K562 (cell line): ENCODE data around the gene HSPB2. TPM values are rescaled to one million over a fixed set of nuclear protein-coding genes. Genes with fewer than 3 reads are reported as not detected.

Experiments
- ARID1B ChIP-seq: fragments of 450-650 bp; IDR thresholded peaks from 2 replicates; pipeline ENCODE4 v1.6.1; 2016; ENCODE audit warnings: antibody characterized with exemption, mild to moderate bottlenecking, inconsistent platforms
- E2F3 ChIP-seq: fragments of 250-450 bp; sonication (Bioruptor Pico); IDR thresholded peaks from 2 replicates; pipeline ENCODE4 v1.4.0; 2020; ENCODE audit warnings: mild to moderate bottlenecking
- ELF4 ChIP-seq: fragments of 450-650 bp; formaldehyde crosslinking; IDR thresholded peaks from 2 replicates; pipeline ENCODE4 v1.4.0; 2022; ENCODE audit warnings: missing genetic modification characterization
- FOXM1 ChIP-seq, 2 experiments: fragments of 450-650 bp in 1 of 2; sonication (generic) in 1 of 2; formaldehyde crosslinking in 1 of 2; IDR thresholded peaks; 2 replicates each; pipeline versions ENCODE4 v1.6.1 to v1.9.0; 2017 to 2022; ENCODE audit warnings: low read depth in 2 of 2, mild to moderate bottlenecking in 2 of 2, missing genetic modification reagents in 1 of 2, moderate library complexity in 1 of 2
- HDGF ChIP-seq: fragments of 450-650 bp; IDR thresholded peaks from 2 replicates; pipeline ENCODE4 v1.6.1; 2016
- HMG20B ChIP-seq: fragments of 250-450 bp; sonication (Bioruptor Pico); IDR thresholded peaks from 2 replicates; pipeline ENCODE4 v1.5.0; 2021; ENCODE audit warnings: mild to moderate bottlenecking
- IFI16 ChIP-seq: fragments of 250-450 bp; sonication (Bioruptor Pico); IDR thresholded peaks from 2 replicates; pipeline ENCODE4 v2.1.2; 2022; ENCODE audit warnings: mild to moderate bottlenecking, inconsistent platforms
- LCOR ChIP-seq: sonication (generic); formaldehyde crosslinking; IDR thresholded peaks from 2 replicates; pipeline ENCODE4 v1.8.0; 2022; ENCODE audit warnings: mild to moderate bottlenecking, missing genetic modification reagents
- MTA1 ChIP-seq: fragments of 450-650 bp; IDR thresholded peaks from 2 replicates; pipeline ENCODE4 v1.6.1; 2017; ENCODE audit warnings: borderline replicate concordance
- NCOA4 ChIP-seq: fragments of 450-650 bp; IDR thresholded peaks from 2 replicates; pipeline ENCODE4 v1.6.1; 2018; ENCODE audit warnings: mild to moderate bottlenecking; ENCODE audit not compliant: partially characterized antibody
- NFIC ChIP-seq: fragments of 450-650 bp; IDR thresholded peaks from 2 replicates; pipeline ENCODE4 v1.6.1; 2017; ENCODE audit warnings: mild to moderate bottlenecking, inconsistent platforms
- RBM14 ChIP-seq: fragments of 200-400 bp; formaldehyde crosslinking; IDR thresholded peaks from 2 replicates; pipeline ENCODE4 v1.6.1; 2018; ENCODE audit warnings: low read depth, mild to moderate bottlenecking, low read length, moderate library complexity, borderline replicate concordance; ENCODE audit not compliant: insufficient read depth
- RBM15 ChIP-seq: fragments of 200-400 bp; formaldehyde crosslinking; IDR thresholded peaks from 2 replicates; pipeline ENCODE4 v1.6.1; 2018; ENCODE audit warnings: mild to moderate bottlenecking, low read length, moderate library complexity; ENCODE audit not compliant: insufficient read depth
- RBM25 ChIP-seq: fragments of 200-400 bp; formaldehyde crosslinking; IDR thresholded peaks from 2 replicates; pipeline ENCODE4 v1.6.1; 2018; ENCODE audit warnings: low read length, low read depth, moderate library complexity; ENCODE audit not compliant: severe bottlenecking
- SAFB2 ChIP-seq: fragments of 200-400 bp; formaldehyde crosslinking; IDR thresholded peaks from 2 replicates; pipeline ENCODE4 v1.6.1; 2018; ENCODE audit warnings: borderline replicate concordance, low read length, low read depth, moderate library complexity; ENCODE audit not compliant: severe bottlenecking
- SETDB1 ChIP-seq: IDR thresholded peaks from one replicate; pipeline ENCODE4 v1.6.1; 2012; ENCODE audit warnings: low read length, control low read depth, inconsistent platforms
- SIN3B ChIP-seq: fragments of 450-650 bp; IDR thresholded peaks from 2 replicates; pipeline ENCODE4 v1.6.1; 2017; ENCODE audit warnings: low read depth, mild to moderate bottlenecking, moderate library complexity
- SLC30A9 ChIP-seq: fragments of 250-450 bp; sonication (Bioruptor Pico); IDR thresholded peaks from 2 replicates; pipeline ENCODE4 v1.8.0; 2022; ENCODE audit warnings: mild to moderate bottlenecking, moderate library complexity
- SMAD4 ChIP-seq: fragments of 250-450 bp; sonication (Bioruptor Pico); conservative IDR thresholded peaks from 2 replicates; pipeline ENCODE4 v1.8.0; 2021; ENCODE audit warnings: inconsistent platforms, mild to moderate bottlenecking, moderate library complexity
- TSC22D4 ChIP-seq: fragments of 450-650 bp; IDR thresholded peaks from 2 replicates; pipeline ENCODE4 v1.6.1; 2016; ENCODE audit warnings: missing genetic modification characterization, missing biosample characterization, control low read depth
- ZC3H4 ChIP-seq: sonication (generic); formaldehyde crosslinking; IDR thresholded peaks from 2 replicates; pipeline ENCODE4 v1.9.0; 2021; ENCODE audit warnings: missing genetic modification reagents, borderline replicate concordance
- ZNF146 ChIP-seq: IDR thresholded peaks from one replicate; pipeline ENCODE4 v1.6.1; 2018; ENCODE audit warnings: missing compliant biosample characterization; ENCODE audit not compliant: unreplicated experiment
- ZNF384 ChIP-seq: IDR thresholded peaks from 2 replicates; pipeline ENCODE4 v1.6.1; 2012; ENCODE audit warnings: low read depth, low read length, improper control_type of control experiment
- ZNF778 ChIP-seq: fragments of 450-650 bp; formaldehyde crosslinking; IDR thresholded peaks from 2 replicates; pipeline ENCODE4 v1.4.0; 2020; ENCODE audit warnings: mild to moderate bottlenecking, moderate library complexity
- polyA plus RNA-seq, 8 experiments: library from polyadenylated mRNA; depleted of rRNA in 4 of 8; stranded (reverse) in 5 of 8; unstranded in 3 of 8; fragments of >200 nt; fragmentation: Nextera tagmentation in 2 of 8; fragmentation: Illumina TruSeq in 1 of 8; extraction: Ambion mirVana in 2 of 8; extraction: Trizol in 1 of 8; gene quantifications; 2 replicates each; pipeline versions ENCODE4 v1.2.1 to v1.2.3, GENCODE V29; 2011 to 2014; ENCODE audit warnings: inconsistent platforms in 1 of 8, missing spikeins in 1 of 8
- total RNA-seq, 7 experiments: library from RNA; depleted of rRNA in 6 of 7; stranded (reverse); fragments of >200 nt in 6 of 7; fragmentation: Illumina TruSeq in 2 of 7; extraction: Trizol in 2 of 7; gene quantifications; 2 replicates each; pipeline versions ENCODE4 v1.2.1 to v1.2.3, GENCODE V29; 2011 to 2021; ENCODE audit warnings: low replicate concordance in 1 of 7
- TF ChIP-seq, protein P1 (sequence below): sonication (generic); formaldehyde crosslinking; IDR thresholded peaks from 2 replicates; pipeline ENCODE4 v1.9.0; 2022; ENCODE audit warnings: mild to moderate bottlenecking, missing genetic modification reagents
- TF ChIP-seq, protein P2 (sequence below), 3 experiments: fragments of 200-800 bp in 1 of 3; fragments of 250-450 bp in 1 of 3; fragments of 450-650 bp in 1 of 3; sonication (Bioruptor Pico) in 1 of 3; sonication (Bioruptor generic) in 1 of 3; formaldehyde crosslinking in 1 of 3; IDR thresholded peaks; 2 replicates each; pipeline versions ENCODE4 v1.6.1 to v1.8.0; 2016 to 2022; ENCODE audit warnings: mild to moderate bottlenecking in 2 of 3, missing genetic modification characterization in 2 of 3, missing compliant biosample characterization in 1 of 3, moderate library complexity in 1 of 3

HSPB2 gene
- total and polyA plus RNA-seq, 9 of the 15 experiments (the other 6 are each of a cell fraction or from before 2014, with no cell fraction given) = 0.06 to 0.35 (median 0.11) TPM; not detected in 5

DNA sequence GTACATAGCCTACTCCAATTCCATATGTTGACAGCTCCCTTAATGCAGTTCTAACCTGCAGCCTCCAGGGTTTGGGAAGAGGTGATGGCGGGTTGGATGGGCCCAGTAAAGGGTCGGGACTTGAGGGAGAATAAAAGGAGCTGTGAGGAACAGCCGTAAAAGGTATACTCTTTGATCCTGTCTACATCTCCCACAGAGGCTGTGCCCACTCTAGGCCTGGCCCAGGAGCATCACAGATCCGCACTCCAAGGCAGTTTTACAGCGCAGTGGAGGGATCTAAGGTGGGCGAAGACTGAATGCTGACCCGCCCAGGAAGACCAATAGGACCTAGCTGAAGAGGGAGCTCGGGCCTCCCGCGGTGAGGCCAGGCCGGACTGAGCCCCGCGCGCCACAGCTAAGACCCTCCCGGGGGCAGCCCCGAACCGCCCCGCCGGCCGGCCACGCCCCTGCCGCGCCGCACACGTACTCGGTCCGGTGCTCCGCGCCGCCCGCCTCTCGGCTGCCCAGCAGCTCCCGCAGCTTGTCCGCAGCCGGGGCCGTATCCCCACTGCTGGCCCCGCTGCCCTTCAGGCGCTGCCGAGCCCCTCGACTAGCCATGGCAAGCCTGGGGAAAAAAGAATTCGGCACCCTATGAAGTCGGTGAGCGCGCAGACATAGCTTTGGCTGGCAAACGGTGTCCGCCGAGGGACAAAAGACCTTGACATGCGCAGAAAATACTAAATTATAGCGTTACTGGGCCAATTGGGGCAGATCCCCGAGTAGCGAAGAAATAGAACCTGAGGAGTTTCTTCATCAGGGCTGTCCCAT, 41.4 kb upstream of the HSPB2 start, which contains the start of gene ALG9 (continued):
- no peak for TF ChIP-seq ZNF778 (CRISPR knock-in tag)
- TF ChIP-seq ARID1B = no peak
- no peak for TF ChIP-seq HDGF
- no peak for TF ChIP-seq ZC3H4 (CRISPR knock-in tag)
- 0 out of 2 replicates have a peak, but pooled peaks have one; percentile 12 for TF ChIP-seq ZNF384
- TF ChIP-seq TSC22D4 (tag) = no peak
- no peak for TF ChIP-seq MTA1
- TF ChIP-seq RBM25 = no peak
- TF ChIP-seq HMG20B (CRISPR knock-in tag) = no peak
- TF ChIP-seq RBM14 = no peak
- TF ChIP-seq ZNF146 (CRISPR knock-in tag) = no peak
- TF ChIP-seq NCOA4 = no peak
- TF ChIP-seq, protein P1, sequence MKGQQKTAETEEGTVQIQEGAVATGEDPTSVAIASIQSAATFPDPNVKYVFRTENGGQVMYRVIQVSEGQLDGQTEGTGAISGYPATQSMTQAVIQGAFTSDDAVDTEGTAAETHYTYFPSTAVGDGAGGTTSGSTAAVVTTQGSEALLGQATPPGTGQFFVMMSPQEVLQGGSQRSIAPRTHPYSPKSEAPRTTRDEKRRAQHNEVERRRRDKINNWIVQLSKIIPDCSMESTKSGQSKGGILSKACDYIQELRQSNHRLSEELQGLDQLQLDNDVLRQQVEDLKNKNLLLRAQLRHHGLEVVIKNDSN = 0 out of 2 replicates have a peak, but pooled peaks have one; percentile 17
- TF ChIP-seq SIN3B = peak; percentile 81
- TF ChIP-seq, protein P2, sequence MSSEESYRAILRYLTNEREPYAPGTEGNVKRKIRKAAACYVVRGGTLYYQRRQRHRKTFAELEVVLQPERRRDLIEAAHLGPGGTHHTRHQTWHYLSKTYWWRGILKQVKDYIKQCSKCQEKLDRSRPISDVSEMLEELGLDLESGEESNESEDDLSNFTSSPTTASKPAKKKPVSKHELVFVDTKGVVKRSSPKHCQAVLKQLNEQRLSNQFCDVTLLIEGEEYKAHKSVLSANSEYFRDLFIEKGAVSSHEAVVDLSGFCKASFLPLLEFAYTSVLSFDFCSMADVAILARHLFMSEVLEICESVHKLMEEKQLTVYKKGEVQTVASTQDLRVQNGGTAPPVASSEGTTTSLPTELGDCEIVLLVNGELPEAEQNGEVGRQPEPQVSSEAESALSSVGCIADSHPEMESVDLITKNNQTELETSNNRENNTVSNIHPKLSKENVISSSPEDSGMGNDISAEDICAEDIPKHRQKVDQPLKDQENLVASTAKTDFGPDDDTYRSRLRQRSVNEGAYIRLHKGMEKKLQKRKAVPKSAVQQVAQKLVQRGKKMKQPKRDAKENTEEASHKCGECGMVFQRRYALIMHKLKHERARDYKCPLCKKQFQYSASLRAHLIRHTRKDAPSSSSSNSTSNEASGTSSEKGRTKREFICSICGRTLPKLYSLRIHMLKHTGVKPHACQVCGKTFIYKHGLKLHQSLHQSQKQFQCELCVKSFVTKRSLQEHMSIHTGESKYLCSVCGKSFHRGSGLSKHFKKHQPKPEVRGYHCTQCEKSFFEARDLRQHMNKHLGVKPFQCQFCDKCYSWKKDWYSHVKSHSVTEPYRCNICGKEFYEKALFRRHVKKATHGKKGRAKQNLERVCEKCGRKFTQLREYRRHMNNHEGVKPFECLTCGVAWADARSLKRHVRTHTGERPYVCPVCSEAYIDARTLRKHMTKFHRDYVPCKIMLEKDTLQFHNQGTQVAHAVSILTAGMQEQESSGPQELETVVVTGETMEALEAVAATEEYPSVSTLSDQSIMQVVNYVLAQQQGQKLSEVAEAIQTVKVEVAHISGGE (CRISPR knock-in tag; IDR thresholded peaks at IDR 0.05) = no peak
- TF ChIP-seq SAFB2 = no peak
- TF ChIP-seq SMAD4 (CRISPR knock-in tag) = peak; percentile 53; the same call in 1 of the 2 replicates
- TF ChIP-seq IFI16 (CRISPR knock-in tag) = no peak
- no peak for TF ChIP-seq E2F3
- no peak for TF ChIP-seq RBM15
- no peak for TF ChIP-seq LCOR (CRISPR knock-in tag)
- no peak for TF ChIP-seq FOXM1 (IDR thresholded peaks at IDR 0.05; ENCODE audit: low read depth)
- peak; percentile 84; the same call in 1 of the 2 replicates for TF ChIP-seq FOXM1 (CRISPR knock-in tag; IDR thresholded peaks at IDR 0.05; ENCODE audit: low read depth)
- no peak for TF ChIP-seq SLC30A9
- no peak for TF ChIP-seq SETDB1
- no peak for TF ChIP-seq ELF4 (CRISPR knock-in tag)
- no peak for TF ChIP-seq NFIC
